ENCODE measurements around the gene TRPT1.

GRCh38 chr11:64196626-64197025 is 29.4 kb downstream of the TRPT1 start:
- TF ChIP-seq CTCF (IDR thresholded peaks at IDR 0.05; ENCODE audit: insufficient read depth, low read depth, low read length), result no peak
- no peak for TF ChIP-seq EZH2 (IDR thresholded peaks at IDR 0.05; ENCODE audit: insufficient read depth, low read length)
